Nephron (organoid): Measurements from ENCODE around the gene TEKT5.

Experiments
- H3K27ac Mint-ChIP-seq, 3 experiments: 2 replicates each; pipeline ENCODE4 v1.8.0; 2020; ENCODE audit warnings: mixed read lengths in 3 of 3, mild to moderate bottlenecking in 2 of 3, moderate library complexity in 1 of 3
- H3K27me3 Mint-ChIP-seq: 2 replicates; pipeline ENCODE4 v1.8.0; 2021; ENCODE audit warnings: low read depth, mild to moderate bottlenecking, moderate library complexity, mixed read lengths
- H3K36me3 Mint-ChIP-seq: 2 replicates; pipeline ENCODE4 v1.8.0; 2020; ENCODE audit warnings: low read depth, mixed read lengths
- H3K4me1 Mint-ChIP-seq: 2 replicates; pipeline ENCODE4 v1.8.0; 2020; ENCODE audit warnings: mixed read lengths
- H3K4me3 Mint-ChIP-seq, 3 experiments: 2 replicates each; pipeline ENCODE4 v1.8.0; 2020; ENCODE audit warnings: mild to moderate bottlenecking in 3 of 3, mixed read lengths in 3 of 3, moderate library complexity in 2 of 3
- H3K9me3 Mint-ChIP-seq: 2 replicates; pipeline ENCODE4 v1.8.0; 2020; ENCODE audit warnings: mixed read lengths
- TF ChIP-seq, protein P1 (sequence below), 3 experiments: fragments of 200-600 bp; sonication (generic); IDR thresholded peaks; one replicate each; pipeline ENCODE4 v1.5.0; 2021; ENCODE audit warnings: antibody characterized with exemption in 3 of 3; ENCODE audit not compliant: unreplicated experiment in 3 of 3

TEKT5 gene

DNA sequence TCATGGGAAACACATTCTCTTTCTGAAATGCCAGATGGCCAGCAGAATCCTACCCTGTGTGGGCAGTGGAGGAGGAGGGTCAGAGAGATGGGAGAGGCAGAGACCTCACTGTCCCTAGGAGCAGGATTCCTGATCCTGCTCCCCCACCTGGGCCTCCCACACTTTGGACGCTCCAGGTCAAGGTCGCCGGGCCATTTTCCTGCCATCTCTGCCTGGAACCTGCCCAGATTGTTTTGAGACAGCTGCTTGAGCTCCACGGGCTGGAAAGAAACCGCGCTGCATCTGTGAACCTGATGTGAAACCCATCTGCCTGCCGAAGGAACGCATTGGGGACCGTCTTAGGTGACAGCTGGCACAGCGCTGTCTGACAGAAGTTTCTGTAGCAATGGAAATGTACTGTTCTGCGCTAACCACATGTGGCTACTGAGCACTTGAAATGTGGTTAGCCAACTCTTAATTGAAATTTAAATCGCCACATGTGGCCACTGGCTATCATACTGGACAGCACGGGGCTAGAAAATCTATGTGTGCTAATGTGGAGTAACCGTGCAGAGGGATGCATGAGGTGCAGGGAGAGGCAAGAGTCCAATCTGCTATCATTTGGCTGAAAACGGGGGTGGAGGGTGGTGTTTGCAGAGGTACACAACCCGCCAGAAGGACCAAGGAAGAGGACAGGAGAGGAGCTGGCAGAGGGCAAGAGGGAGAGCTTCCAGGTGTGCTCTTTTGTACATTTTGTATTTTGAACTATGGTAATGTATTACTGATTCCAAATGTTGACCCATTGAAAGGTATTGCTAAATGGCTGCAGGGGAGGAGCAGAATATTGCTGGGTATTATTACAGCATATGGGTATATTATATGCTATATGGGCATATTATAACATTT lies 33.5 kb upstream of the TEKT5 start:
- no peaks in the 10 kb centered on the region for H3K36me3 Mint-ChIP-seq
- H3K9me3 Mint-ChIP-seq, result peaks cover under 1% of the 10 kb centered on the region
- no peak overlapping the region for H3K27ac Mint-ChIP-seq
- no peaks in the 10 kb centered on the region for H3K27me3 Mint-ChIP-seq
- TF ChIP-seq, protein P1, sequence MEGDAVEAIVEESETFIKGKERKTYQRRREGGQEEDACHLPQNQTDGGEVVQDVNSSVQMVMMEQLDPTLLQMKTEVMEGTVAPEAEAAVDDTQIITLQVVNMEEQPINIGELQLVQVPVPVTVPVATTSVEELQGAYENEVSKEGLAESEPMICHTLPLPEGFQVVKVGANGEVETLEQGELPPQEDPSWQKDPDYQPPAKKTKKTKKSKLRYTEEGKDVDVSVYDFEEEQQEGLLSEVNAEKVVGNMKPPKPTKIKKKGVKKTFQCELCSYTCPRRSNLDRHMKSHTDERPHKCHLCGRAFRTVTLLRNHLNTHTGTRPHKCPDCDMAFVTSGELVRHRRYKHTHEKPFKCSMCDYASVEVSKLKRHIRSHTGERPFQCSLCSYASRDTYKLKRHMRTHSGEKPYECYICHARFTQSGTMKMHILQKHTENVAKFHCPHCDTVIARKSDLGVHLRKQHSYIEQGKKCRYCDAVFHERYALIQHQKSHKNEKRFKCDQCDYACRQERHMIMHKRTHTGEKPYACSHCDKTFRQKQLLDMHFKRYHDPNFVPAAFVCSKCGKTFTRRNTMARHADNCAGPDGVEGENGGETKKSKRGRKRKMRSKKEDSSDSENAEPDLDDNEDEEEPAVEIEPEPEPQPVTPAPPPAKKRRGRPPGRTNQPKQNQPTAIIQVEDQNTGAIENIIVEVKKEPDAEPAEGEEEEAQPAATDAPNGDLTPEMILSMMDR (IDR thresholded peaks at IDR 0.05; ENCODE audit: unreplicated experiment in 3 of 3), result no peak
- H3K4me1 Mint-ChIP-seq, result no peaks in the 10 kb centered on the region
- no peak overlapping the region for H3K4me3 Mint-ChIP-seq

DNA sequence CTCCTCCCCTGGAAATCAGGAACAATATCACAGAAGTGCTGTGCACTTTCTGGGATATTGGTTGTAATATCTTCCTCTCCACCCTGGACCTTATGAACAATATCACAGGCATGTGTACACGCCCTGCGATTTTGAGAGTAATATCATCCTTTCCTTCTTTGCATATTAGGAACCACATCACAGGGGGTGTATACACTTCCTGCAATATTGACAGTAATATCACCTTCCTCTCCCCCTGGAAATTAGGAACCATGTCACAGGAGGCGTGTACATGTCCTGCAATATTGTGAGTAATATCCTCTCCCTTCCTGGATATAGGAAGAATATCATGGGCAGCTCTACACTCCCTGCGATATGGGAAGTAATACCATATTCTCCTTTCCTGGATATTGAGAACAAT lies 14.2 kb upstream of the TEKT5 start:
- Mint-ChIP-seq H3K27ac (no peak overlapping the region), H3K36me3 (no peaks in the 10 kb centered on the region), H3K4me1 (no peaks in the 10 kb centered on the region), H3K4me3 (no peak overlapping the region), H3K27me3 (no peaks in the 10 kb centered on the region), H3K9me3 (peaks cover 4% of the 10 kb centered on the region)
- TF ChIP-seq, protein P1 (IDR thresholded peaks at IDR 0.05; ENCODE audit: unreplicated experiment in 3 of 3), result no peak

DNA sequence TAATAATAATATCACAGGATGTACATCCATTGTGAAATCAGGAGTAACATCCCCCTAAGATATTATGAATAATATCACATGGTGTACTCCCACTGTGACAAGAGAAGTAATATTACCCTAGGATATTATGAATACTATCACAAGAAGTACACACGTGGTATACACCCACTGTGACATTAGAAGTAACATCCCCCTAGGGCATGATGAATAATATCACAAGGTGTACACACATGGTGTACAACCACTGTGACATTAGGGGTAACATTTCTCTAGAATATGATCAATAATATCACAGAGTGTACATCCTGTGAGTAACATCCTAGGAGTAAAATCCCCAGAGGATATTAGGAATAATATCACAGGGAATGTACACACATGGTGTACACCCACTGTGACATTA lies 5.0 kb upstream of the TEKT5 start:
- Mint-ChIP-seq H3K36me3 (no peaks in the 10 kb centered on the region), H3K27me3 (peaks cover 8% of the 10 kb centered on the region), H3K4me3 (no peak overlapping the region), H3K9me3 (no peaks in the 10 kb centered on the region), H3K4me1 (no peaks in the 10 kb centered on the region), H3K27ac (no peak overlapping the region)
- TF ChIP-seq, protein P1 (IDR thresholded peaks at IDR 0.05; ENCODE audit: unreplicated experiment in 3 of 3), result no peak

DNA sequence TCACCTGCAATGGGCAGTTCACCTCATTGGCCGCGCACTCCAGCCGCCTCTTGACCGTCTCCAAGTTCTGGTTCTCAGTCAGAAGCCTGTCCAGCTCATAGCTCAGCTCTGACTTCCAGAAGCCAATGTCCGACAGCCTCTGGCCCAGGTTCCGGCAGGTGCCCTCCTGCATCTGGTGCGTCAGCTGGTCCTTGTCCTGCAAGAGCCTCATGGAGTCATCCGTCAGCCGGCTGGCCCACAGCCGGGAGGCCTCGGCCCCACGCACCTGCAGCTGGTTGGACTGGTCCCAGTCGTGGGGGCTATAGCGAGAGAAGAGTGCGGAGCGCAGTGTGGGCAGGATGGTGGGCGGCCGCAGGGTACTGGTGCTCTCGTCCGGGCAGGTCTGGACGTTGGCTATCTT lies 424 bp downstream of the TEKT5 start:
- TF ChIP-seq, protein P1 (IDR thresholded peaks at IDR 0.05; ENCODE audit: unreplicated experiment in 3 of 3), result no peak
- peaks cover 3% of the 10 kb centered on the region for H3K9me3 Mint-ChIP-seq
- peaks cover 11% of the 10 kb centered on the region for H3K27me3 Mint-ChIP-seq
- H3K36me3 Mint-ChIP-seq, result no peaks in the 10 kb centered on the region
- H3K27ac Mint-ChIP-seq, result no peak overlapping the region
- H3K4me1 Mint-ChIP-seq, result no peaks in the 10 kb centered on the region
- no peak overlapping the region for H3K4me3 Mint-ChIP-seq

DNA sequence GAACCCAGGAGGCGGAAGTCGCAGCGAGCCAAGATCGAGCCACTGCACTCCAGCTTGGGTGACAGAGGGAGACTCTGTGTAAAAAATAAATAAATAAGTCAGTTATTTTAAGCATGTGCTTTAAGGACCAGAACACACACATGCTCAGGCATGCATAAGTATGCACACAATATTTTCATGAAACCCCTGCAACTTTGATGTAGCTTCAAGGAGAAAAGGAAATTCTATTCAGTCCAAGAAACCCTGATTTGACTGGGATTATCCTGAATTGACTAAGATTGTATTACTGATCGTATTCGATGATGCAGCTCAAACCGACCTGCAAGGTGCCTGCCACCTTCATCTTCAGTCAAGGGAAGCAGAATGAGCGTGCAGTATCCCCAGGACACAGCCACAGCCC lies 841 bp downstream of the TEKT5 start:
- Mint-ChIP-seq H3K27ac (no peak overlapping the region), H3K36me3 (no peaks in the 10 kb centered on the region), H3K4me3 (no peak overlapping the region), H3K27me3 (peaks cover 11% of the 10 kb centered on the region), H3K9me3 (peaks cover 3% of the 10 kb centered on the region), H3K4me1 (no peaks in the 10 kb centered on the region)
- TF ChIP-seq, protein P1 (IDR thresholded peaks at IDR 0.05; ENCODE audit: unreplicated experiment in 3 of 3), result no peak

DNA sequence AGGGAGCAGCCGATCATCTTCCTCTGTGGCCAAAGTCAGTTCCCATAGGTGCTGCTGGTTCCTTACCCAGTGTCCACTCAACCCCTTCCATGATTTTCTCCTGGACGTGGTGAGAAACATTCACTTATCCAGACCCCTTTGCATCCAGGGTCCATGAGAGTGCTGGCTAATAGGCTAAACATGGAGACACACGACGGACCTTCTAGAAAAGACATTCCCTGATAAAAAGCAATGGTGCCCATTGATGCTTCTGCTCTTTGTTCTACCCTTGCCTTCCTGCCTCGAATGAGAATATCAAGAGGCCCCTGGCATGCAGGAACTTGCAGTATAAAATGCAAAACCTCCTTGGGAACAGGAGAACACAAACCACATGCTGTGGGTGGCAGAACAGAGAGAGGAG lies 2.3 kb downstream of the TEKT5 start:
- Mint-ChIP-seq H3K27ac (no peak overlapping the region), H3K9me3 (peaks cover 3% of the 10 kb centered on the region), H3K27me3 (peaks cover 15% of the 10 kb centered on the region), H3K4me3 (no peak overlapping the region), H3K36me3 (no peaks in the 10 kb centered on the region), H3K4me1 (no peaks in the 10 kb centered on the region)
- TF ChIP-seq, protein P1 (IDR thresholded peaks at IDR 0.05; ENCODE audit: unreplicated experiment in 3 of 3), result no peak
